Gastroesophageal sphincter (tissue), 4 donors: ENCODE data around the gene SLC2A13. TPM values are rescaled to one million over a fixed set of nuclear protein-coding genes. Genes with fewer than 3 reads are reported as not detected.

Experiments
- ATAC-seq: fragments of 150-250 bp; one replicate; pipeline ENCODE4 v1.9.1; 2016; ENCODE audit warnings: mild to moderate bottlenecking, moderate library complexity
- H3K27ac ChIP-seq, 4 donors: fragments of 200-600 bp; sonication (generic) in 3 of 4; 1 replicate in 3 of 4; 2 replicates in 1 of 4; pipeline ENCODE4 v1.5.1; 2016 to 2019
- H3K27me3 ChIP-seq: fragments of 200-600 bp; sonication (generic); one replicate; pipeline ENCODE4 v1.5.1; 2019
- H3K36me3 ChIP-seq, 2 donors: fragments of 200-600 bp; sonication (generic); one replicate each; pipeline ENCODE4 v1.5.1; 2019; ENCODE audit warnings: control low read depth in 1 of 2
- H3K4me1 ChIP-seq, 3 donors: fragments of 200-600 bp; sonication (generic); 1 replicate in 2 of 3; 2 replicates in 1 of 3; pipeline ENCODE4 v1.5.1; 2016 to 2019; ENCODE audit warnings: control low read depth in 2 of 3
- H3K4me3 ChIP-seq, 2 donors: fragments of 200-600 bp; sonication (generic); one replicate each; pipeline ENCODE4 v1.5.1; 2019; ENCODE audit warnings: mild to moderate bottlenecking in 1 of 2, moderate library complexity in 1 of 2
- H3K9me3 ChIP-seq, 3 donors: fragments of 200-600 bp; sonication (generic); one replicate each; pipeline ENCODE4 v1.5.1; 2017 to 2019; ENCODE audit warnings: control low read depth in 2 of 3
- EP300 ChIP-seq: sonication (generic); formaldehyde crosslinking; IDR thresholded peaks from one replicate; pipeline ENCODE4 v1.6.1; 2017; ENCODE audit warnings: antibody characterized with exemption, mild to moderate bottlenecking
- POLR2A ChIP-seq, 2 donors: fragments of 450-650 bp; IDR thresholded peaks; one replicate each; pipeline ENCODE4 v1.6.1; 2017; ENCODE audit warnings: antibody characterized with exemption in 2 of 2, mild to moderate bottlenecking in 2 of 2, moderate library complexity in 1 of 2
- POLR2AphosphoS5 ChIP-seq: sonication (generic); formaldehyde crosslinking; IDR thresholded peaks from one replicate; pipeline ENCODE4 v1.6.1; 2017; ENCODE audit warnings: antibody characterized with exemption
- WGBS, 2 donors: methylation state at CpG; one replicate each; pipeline ENCODE4 v1.1.5; 2018; ENCODE audit warnings: low coverage in 1 of 2; 5-methylcytosine and 5-hydroxymethylcytosine counted together
- total RNA-seq, 4 donors: library from RNA; depleted of rRNA; stranded (reverse); fragments of >200 nt; gene quantifications; one replicate each; pipeline ENCODE4 v1.1.0, GENCODE V29; 2016
- TF ChIP-seq, protein P1 (sequence below), 4 experiments: fragments of 200-600 bp in 2 of 4; fragments of 450-650 bp in 2 of 4; sonication (generic) in 1 of 4; IDR thresholded peaks; one replicate each; pipeline ENCODE4 v1.5.1; 2017 to 2019; ENCODE audit warnings: antibody characterized with exemption in 4 of 4, mild to moderate bottlenecking in 2 of 4, moderate library complexity in 2 of 4

The SLC2A13 gene
- total RNA-seq, 4 donors from 2014 or later: 20.4 to 38.3 (median 22.3) TPM

- no peak for ATAC-seq
- 60 to 61% methylated on average over 6 of the region's 6 CpGs for WGBS, 2 donors
- Histone ChIP-seq H3K27me3 (no peaks in the 10 kb centered on the region), H3K4me1 (peaks cover 0 to 46% (median 3%) of the 10 kb centered on the region in 3 donors), H3K36me3 (no peaks in the 10 kb centered on the region), H3K27ac (peak overlapping the region; percentile 6 to 95 (median 90)), H3K4me3 (peak overlapping the region; percentile 81 to 97), H3K9me3 (no peaks in the 10 kb centered on the region)
- TF ChIP-seq POLR2A (IDR thresholded peaks at IDR 0.05) (no peak), EP300 (no peak), POLR2AphosphoS5 (no peak)
- TF ChIP-seq, protein P1, sequence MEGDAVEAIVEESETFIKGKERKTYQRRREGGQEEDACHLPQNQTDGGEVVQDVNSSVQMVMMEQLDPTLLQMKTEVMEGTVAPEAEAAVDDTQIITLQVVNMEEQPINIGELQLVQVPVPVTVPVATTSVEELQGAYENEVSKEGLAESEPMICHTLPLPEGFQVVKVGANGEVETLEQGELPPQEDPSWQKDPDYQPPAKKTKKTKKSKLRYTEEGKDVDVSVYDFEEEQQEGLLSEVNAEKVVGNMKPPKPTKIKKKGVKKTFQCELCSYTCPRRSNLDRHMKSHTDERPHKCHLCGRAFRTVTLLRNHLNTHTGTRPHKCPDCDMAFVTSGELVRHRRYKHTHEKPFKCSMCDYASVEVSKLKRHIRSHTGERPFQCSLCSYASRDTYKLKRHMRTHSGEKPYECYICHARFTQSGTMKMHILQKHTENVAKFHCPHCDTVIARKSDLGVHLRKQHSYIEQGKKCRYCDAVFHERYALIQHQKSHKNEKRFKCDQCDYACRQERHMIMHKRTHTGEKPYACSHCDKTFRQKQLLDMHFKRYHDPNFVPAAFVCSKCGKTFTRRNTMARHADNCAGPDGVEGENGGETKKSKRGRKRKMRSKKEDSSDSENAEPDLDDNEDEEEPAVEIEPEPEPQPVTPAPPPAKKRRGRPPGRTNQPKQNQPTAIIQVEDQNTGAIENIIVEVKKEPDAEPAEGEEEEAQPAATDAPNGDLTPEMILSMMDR (IDR thresholded peaks at IDR 0.05): no peak
Observed at GRCh38 chr12:40106655-40107054, 774 bp upstream of the SLC2A13 start.

- Histone ChIP-seq H3K4me3 (peak overlapping the region; percentile 81 to 97), H3K27ac (peak overlapping the region; percentile 6 to 95 (median 90)), H3K4me1 (peaks cover 0 to 46% (median 3%) of the 10 kb centered on the region in 3 donors), H3K27me3 (no peaks in the 10 kb centered on the region), H3K36me3 (no peaks in the 10 kb centered on the region), H3K9me3 (no peaks in the 10 kb centered on the region)
- TF ChIP-seq EP300: no peak
- no peak for TF ChIP-seq POLR2AphosphoS5
- WGBS, 2 donors: 8 to 9% methylated on average over 2 to 7 of the region's 9 CpGs
- ATAC-seq: peak; percentile 47
Observed at GRCh38 chr12:40106202-40106533, 287 bp upstream of the SLC2A13 start.

DNA sequence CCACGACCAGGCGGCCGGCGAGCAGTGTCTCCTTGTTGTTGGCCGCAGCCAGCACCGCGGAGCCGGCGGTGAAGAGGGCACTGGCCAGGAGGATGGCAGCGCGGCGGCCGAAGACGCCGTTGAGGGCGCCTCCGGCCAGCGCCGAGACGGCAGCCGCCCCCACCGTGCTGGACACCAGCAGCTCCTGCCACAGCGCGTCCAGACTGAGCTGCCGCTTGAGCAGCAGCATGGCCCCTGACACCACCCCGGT is 691 bp downstream of the SLC2A13 start:
- Histone ChIP-seq H3K9me3 (no peaks in the 10 kb centered on the region), H3K27ac (peak overlapping the region in 3 of 4 donors; percentile 86 to 95 (median 93)), H3K4me3 (peak overlapping the region; percentile 81 to 97), H3K36me3 (no peaks in the 10 kb centered on the region), H3K4me1 (peaks cover 0 to 48% (median 3%) of the 10 kb centered on the region in 3 donors), H3K27me3 (no peaks in the 10 kb centered on the region)
- TF ChIP-seq POLR2A (IDR thresholded peaks at IDR 0.05): no peak
- no peak for TF ChIP-seq POLR2AphosphoS5
- no peak for TF ChIP-seq EP300
- TF ChIP-seq, protein P1 (IDR thresholded peaks at IDR 0.05): no peak
- WGBS, 2 donors: no CpG with 5 or more reads among the region's 26 CpGs
- peak; percentile 57 for ATAC-seq

DNA sequence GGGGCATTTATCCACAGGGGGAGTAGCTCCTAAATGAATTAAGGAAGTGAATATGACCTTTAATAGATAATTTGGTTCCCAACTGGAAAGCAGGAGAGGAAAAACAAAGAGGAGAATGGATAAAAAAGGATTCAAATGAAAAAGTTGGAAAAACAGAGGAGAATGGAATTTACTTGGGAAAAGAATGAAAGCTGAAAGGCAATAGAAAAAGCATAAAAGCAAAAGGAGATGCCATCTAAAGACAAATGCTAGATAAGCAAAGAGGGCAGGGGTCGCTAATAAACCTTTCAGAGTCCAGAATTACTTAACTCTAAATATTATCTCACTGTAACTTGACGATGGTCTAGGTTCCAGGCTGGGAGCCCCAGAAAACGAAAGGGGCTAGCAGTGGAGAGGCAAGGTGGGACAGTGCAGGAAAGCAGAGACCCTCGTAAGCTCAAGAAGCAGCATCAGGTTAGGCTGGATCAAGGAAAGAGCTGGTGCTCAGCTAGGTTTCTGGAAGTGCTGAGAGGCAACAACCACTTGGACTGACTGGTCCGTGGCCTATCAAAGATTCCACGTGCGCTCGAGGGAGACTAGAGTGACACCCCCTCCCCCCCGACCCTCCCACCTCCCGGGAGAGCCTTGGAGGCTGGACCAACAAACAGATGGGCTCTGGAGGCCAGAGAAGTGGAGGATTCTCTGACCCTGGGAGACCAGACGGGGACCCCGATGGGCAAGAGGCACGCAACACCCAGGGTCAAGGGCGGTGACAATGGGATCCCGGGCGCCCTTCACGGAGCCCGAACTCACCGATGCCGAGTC is 1.2 kb downstream of the SLC2A13 start:
- TF ChIP-seq, protein P1 (IDR thresholded peaks at IDR 0.05): no peak
- TF ChIP-seq POLR2AphosphoS5 (no peak), EP300 (no peak), POLR2A (IDR thresholded peaks at IDR 0.05) (no peak)
- 48 to 81% methylated on average over 4 of the region's 20 CpGs for WGBS, 2 donors
- Histone ChIP-seq H3K36me3 (no peaks in the 10 kb centered on the region), H3K27me3 (no peaks in the 10 kb centered on the region), H3K27ac (peak overlapping the region in 3 of 4 donors; percentile 86 to 95 (median 93)), H3K4me1 (peaks cover 0 to 54% (median 3%) of the 10 kb centered on the region in 3 donors), H3K4me3 (peak overlapping the region; percentile 81 to 97), H3K9me3 (no peaks in the 10 kb centered on the region)
- no peak for ATAC-seq

DNA sequence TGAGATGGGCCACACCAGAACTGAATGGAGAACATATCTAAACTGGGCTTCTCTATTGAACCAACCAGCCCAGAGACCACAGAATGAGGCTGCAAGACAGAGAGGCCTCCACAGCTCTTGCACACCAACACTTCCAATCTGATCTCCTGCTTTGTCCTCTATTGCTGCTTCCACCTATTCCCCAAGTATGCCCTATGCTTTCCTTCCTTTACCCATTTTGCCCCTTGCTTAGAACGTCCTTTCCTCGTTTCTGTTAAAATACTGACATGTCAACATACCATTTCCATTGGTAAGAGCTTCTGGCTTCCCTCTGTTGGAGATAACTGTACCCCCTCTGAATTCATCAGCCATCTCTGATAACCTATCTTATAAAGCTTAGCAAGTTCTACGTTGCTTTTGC is 2.8 kb downstream of the SLC2A13 start:
- TF ChIP-seq POLR2AphosphoS5: no peak
- TF ChIP-seq EP300: no peak
- TF ChIP-seq POLR2A (IDR thresholded peaks at IDR 0.05): no peak
- TF ChIP-seq, protein P1 (IDR thresholded peaks at IDR 0.05): no peak
- WGBS, 2 donors: 57 to 82% methylated on average over 3 of the region's 3 CpGs
- peaks cover 0 to 60% (median 3%) of the 10 kb centered on the region in 3 donors for H3K4me1 ChIP-seq
- H3K36me3 ChIP-seq: no peaks in the 10 kb centered on the region
- no peaks in the 10 kb centered on the region for H3K27me3 ChIP-seq
- peak overlapping the region in 1 of 2 donors; percentile 97 for H3K4me3 ChIP-seq
- H3K9me3 ChIP-seq: no peaks in the 10 kb centered on the region
- no peak overlapping the region for H3K27ac ChIP-seq
- ATAC-seq: no peak
